ENCODE results near the gene AIDA.
"Not testable (repeated sequence)": the region's sequence is repeated elsewhere in the genome, so short reads cannot be mapped to it uniquely, and the experiment has no call there.

The AIDA gene

GRCh38 chr1:222711319-222712252 lies 705 bp downstream of the AIDA start:
- peak; percentile 56 for DNase-seq

DNA sequence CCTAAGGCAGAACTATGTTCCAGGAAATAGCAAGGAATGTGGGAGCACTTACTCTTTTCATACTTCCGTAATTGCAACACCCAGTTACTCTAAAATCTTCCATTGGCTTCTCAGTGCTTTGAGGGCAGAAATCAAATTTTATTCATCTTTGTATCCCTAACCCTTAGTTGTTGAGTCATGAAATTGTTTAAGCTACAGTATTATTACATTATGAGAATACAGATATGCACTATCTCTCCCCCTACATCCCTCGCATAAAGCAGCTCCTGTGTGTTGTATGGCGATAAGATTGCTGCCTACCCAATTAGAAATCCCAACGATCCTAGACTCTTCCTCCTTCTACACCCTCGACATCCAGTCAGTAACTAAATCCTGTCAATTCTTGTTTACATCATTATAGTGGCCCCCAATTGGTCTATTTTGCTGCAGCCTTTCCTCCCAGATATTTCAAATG lies 2.6 kb downstream of the AIDA start:
- DNase-seq: no peak

GRCh38 chr1:222706815-222707214 lies 5.5 kb downstream of the AIDA start:
- DNase-seq: no peak

DNA sequence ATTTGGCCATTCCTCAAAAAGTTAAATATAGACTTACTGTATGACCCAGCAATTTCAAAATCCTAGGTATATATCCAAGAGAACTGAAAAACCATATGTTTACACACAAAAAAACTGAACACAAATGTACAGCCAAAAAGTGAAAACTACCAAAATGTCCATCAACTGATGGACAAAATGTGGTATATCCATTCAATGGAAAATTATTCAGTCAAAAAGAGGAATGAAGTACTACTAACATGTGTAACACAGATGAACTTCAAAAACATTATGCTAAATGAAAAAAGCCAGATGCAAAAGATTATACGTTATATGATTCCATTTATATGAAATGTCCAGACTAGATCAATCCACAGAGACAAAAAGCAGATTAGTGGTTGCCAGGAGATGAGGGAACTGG lies 8.0 kb downstream of the AIDA start:
- DNase-seq: no peak

DNA sequence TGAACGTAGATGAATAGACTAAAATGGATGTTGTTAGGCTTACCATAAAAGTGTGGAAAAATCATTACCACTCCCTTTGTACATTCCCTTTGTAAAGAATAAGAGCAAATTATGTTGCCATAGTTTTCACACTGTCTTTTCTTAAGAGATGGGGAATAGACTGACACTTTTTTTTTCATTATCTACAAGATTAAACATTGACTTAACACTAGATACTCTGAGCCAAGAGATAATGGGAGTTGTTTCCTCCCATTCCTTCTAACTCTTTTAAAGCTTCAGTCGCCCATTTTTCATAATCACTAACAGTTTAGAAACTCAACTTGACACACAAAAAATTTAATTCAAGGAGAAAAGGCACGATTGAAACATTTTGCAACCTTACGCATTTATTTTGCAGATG lies 10.1 kb downstream of the AIDA start:
- no peak for DNase-seq

DNA sequence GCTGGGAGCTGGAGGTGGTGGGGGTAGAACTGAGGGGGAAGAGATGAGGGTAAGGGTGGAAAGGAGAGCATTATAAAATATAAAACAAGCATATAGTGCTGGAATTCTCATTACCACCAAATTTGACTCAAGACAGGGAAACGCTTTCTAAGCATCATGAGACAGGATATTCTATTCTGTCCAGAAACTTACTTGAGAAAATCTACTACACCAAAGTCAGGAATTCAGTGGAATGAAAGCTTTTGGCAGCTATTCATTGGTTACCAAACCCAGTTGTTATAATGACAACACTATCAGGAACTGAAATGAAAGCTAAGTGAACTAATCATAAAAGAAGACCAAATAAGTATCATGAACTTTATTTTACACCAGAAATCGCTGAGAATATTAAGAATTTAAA lies 14.5 kb downstream of the AIDA start:
- DNase-seq: no peak

- DNase-seq: no peak
Measured at GRCh38 chr1:222697203-222697602, 15.1 kb downstream of the AIDA start.

- DNase-seq: no peak
Measured at GRCh38 chr1:222696741-222697140, 15.6 kb downstream of the AIDA start.

DNA sequence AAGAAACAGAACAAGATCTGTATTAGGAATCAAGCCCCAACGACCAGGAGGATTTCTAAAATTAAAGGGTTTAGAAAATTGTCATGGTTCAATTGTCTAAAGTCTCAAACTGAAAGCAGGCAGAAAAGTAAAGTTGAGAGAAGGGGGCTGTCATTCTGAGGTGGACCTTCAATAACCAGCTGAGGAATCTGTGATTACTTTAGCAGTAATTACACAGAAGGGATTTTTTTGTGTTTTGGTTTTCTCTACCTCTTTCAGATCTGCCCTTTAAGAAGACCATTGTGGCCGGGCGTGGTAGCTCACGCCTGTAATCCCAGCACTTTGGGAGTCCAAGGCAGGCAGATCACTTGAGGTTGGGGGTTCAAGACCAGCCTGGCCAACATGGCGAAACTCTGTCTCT lies 17.4 kb downstream of the AIDA start:
- DNase-seq: no peak

DNA sequence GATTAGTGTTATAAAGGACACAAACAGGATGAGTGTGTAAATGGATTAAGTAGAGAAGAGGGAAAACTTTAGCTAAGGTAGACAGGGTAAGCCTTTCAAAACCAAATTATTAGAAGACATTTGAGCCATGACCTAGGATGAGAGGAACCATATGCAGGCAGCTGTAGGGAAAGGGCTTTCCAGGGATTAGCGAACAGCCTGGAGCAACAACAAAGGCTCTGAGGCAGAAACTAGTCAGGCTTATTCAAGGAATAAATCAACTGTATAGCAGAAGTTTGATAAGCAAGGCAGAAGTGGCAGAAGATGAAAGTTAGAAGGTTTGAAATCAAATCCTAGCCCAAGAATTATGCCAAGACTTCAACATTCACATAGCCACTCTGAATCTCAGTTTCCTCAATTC lies 21.3 kb downstream of the AIDA start:
- no peak for DNase-seq

DNA sequence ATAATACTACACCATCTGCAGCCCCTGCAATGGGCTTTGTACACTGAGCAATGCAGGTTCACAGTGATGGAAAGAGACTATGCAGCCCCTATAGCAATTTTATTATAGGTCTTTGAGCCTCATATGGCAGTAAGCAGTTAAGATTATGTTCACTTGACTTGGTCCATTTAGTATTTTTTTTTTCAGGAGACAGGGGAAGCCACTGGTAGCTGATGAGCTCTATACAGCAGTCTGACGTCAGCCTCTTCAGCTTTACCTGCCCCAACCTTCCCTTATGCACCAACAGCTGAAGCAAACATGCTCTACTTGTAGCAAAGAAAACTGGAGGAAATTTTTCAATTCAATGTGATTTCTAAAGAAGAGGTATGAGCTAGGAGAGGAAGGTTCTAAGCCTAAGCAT lies 32.2 kb downstream of the AIDA start:
- no peak for DNase-seq

DNA sequence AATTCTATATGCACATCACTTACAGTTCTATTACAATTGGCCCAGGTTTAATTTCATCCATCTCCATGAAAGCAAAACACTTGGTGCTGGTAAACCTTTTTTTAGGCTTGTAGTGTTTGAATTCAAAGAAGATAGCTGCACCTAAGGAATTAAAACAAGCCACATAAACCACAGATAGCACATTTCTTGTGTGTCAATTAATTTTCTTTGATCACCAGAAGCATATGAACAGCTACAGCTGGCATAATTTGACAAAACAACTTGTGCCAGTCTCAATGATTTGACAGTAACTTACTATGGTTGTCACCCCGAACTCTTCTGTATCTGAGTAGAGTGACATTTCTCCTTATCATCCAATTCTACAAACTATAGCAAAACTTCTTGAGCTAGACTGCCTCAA lies 42.2 kb downstream of the AIDA start:
- no peak for DNase-seq

- not testable (repeated sequence) for DNase-seq
Measured at GRCh38 chr1:222669107-222669506, 43.2 kb downstream of the AIDA start.

DNA sequence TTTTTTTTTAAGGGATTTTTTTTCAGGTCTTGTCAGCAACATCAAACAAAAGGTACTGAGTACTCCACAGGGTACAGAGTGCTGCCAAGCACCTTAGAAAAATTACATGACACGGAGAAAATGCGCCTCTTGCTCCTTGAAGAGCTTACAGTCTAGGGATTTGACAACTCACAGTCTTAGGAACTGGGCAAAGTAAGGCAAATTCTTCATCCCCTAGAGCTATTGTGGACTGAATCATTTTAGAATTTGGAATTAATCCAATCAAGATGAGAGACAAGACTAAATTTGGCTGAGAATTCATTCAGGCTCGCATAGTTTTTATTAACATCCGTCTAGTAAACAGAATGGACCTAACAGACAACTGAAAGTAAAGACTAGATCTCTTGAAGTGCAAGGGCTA lies 44.1 kb downstream of the AIDA start:
- not testable (repeated sequence) for DNase-seq

GRCh38 chr1:222665964-222666363 lies 46.3 kb downstream of the AIDA start:
- DNase-seq: no peak

DNA sequence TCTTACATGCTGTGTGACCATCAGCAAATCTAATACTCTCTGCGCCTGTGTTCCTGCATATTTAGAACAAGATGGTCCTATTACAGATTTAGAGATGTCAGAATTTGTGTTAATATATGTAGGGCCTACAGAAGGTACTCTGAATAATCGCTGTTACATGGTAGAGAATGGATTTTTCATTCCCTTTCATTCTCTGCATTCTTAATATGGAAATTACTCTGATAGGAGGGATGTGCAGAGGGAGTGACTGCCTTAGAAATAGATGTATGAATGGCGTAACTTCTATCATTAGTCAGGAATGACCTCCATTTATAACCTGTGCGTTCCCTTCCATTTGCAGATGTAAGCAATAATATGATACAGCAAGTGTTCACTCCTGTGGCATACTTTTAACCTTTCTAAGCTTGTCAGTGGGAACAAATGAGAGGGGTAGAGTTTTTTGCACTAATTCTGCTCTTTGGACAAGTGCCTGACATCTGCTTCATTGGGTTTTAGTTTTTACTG lies 48.8 kb downstream of the AIDA start:
- DNase-seq: no peak

GRCh38 chr1:222657899-222658298 lies 54.4 kb downstream of the AIDA start:
- no peak for DNase-seq

DNA sequence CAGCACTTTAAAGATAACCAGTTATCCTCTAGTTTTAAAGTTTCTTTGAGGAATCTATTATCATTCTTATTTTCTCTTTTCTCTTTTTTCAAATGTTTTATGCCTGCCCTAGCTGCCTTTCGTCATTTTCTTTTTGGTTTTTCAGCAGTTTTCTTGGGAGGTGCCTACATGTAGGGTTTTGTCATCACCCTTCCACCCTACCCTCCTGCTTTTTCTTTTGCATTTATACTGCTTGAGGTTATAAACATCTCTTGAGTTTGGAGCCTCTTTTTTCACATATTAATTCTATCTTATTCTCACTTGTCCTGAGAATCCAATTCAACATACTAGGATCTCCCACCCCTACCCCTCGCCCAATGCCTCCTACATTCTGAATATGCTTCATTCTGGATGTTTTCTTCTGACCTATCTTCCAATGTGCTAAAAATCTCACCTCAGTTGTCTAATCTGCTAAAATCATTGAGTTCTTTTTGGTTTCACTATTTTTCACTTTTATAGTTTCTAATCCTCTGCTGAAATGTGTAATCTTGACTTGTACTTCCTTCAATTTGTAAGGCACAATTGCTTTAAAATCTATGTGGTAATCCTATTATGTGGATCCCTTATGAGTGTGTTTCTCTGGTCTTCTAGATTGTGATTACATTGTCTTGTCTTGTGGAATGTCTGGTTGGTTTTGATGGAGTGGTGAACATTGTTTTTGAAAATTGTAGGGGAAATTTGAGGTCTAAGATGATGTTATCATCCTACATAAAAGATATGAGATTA lies 55.7 kb downstream of the AIDA start:
- no peak for DNase-seq

DNA sequence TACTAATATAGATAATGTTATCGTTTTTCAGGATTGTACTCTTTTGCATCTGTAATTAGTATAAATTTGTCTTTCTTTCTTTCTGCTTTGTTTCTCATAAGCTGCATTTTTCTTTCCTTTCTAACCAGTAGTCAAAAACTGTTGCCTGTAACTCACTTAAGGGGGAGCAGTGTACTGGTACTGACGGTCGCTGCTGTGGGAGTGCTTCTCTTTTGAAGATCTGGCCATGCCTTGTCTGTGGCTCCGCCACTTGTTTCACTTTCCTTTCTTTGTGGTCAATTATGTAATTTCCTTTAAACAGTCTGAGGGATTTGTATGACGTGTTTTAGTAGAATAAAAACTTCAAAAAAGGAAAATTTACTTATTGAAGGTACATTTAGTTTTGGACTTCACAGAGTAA lies 57.4 kb downstream of the AIDA start:
- DNase-seq: peak; percentile 54

- no peak for DNase-seq
Measured at GRCh38 chr1:222653178-222653827, 59.0 kb downstream of the AIDA start.

DNA sequence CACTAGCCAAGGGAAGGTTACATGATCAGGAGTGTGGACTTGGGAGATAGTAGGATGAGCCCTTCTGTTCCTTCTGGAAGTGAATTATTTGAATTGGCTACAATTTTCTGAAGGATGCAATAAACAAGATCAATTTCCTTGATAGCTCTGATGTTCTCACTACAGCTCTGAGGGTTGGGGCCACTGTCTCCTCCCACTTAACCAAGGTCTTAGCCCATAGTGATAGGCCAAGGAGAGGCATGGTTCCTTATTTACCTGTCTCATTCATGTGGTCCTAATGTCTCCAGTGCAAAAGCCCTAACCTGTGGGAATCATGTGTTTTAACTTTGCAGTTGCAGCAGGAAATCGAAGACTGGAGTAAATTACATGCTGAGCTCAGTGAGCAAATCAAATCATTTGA lies 59.6 kb downstream of the AIDA start:
- no peak for DNase-seq

- DNase-seq: peak; percentile 11
Measured at GRCh38 chr1:222644636-222644980, 67.7 kb downstream of the AIDA start.

DNA sequence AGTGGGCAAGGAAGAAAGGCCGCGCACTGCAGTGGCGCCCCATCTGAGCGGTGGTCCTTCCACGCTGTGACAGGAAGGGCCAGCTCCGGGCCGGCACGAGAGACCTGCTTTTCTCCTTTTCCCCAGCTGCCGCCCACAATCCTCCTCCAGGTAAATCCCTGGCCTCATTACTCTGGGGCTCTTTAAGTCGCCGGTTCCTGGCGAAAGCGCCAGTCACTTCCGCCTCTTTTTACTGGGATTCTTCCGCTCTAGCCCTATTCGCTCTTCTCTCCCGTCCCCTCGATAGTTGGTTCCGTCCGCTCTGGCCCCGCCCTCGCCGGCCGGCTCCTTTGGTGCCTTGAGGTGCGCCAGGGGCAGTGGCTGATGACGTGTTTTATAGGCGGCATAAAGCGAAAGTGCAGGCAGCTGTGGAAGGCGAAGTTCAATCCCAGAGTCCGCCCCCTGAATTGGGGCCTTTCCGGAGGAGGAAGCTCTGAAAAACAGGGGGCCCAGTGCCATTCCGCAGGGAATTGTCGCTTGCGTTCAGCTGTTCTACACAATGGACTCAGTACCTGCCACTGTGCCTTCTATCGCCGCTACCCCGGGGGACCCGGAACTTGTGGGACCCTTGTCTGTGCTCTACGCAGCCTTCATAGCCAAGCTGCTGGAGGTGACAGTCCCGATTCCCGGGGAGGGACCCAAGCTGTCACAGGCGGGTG lies 68.2 kb downstream of the AIDA start:
- DNase-seq: peak; percentile 97
